GM18867 (cell line): Measurements from ENCODE around the gene CLEC16A.
A peak's percentile ranks its signal among the peaks of the same experiment; 100 is the strongest.
"Not testable (repeated sequence)": the region's sequence is repeated elsewhere in the genome, so short reads cannot be mapped to it uniquely, and the experiment has no call there.

Experiments used
- ATAC-seq: cut with Tn5 transposase; IDR thresholded peaks from one replicate; pipeline ENCODE4 v1.9.1; 2021; ENCODE audit warnings: mild to moderate bottlenecking, moderate library complexity; ENCODE audit not compliant: unreplicated experiment

Gene CLEC16A

GRCh38 chr16:11205754-11206581, 261.6 kb downstream of the CLEC16A start:
- ATAC-seq = no peak

- no peak for ATAC-seq
Measured at GRCh38 chr16:11207646-11208045, 263.3 kb downstream of the CLEC16A start.

- ATAC-seq = no peak
Measured at GRCh38 chr16:11208916-11209665, 264.7 kb downstream of the CLEC16A start.

- ATAC-seq = no peak
Measured at GRCh38 chr16:11210260-11210659, 265.9 kb downstream of the CLEC16A start.

GRCh38 chr16:11211061-11211976, 267.0 kb downstream of the CLEC16A start:
- no peak for ATAC-seq

- ATAC-seq = no peak
Measured at GRCh38 chr16:11211977-11212797, 267.8 kb downstream of the CLEC16A start.

GRCh38 chr16:11212798-11213196, 268.4 kb downstream of the CLEC16A start:
- ATAC-seq = no peak

GRCh38 chr16:11213373-11213772, 269.0 kb downstream of the CLEC16A start:
- ATAC-seq = no peak

GRCh38 chr16:11213799-11214198, 269.4 kb downstream of the CLEC16A start:
- no peak for ATAC-seq

GRCh38 chr16:11215935-11216556, 271.7 kb downstream of the CLEC16A start:
- no peak for ATAC-seq

GRCh38 chr16:11217651-11218603, 273.6 kb downstream of the CLEC16A start:
- ATAC-seq = no peak

GRCh38 chr16:11218604-11218962, 274.2 kb downstream of the CLEC16A start:
- no peak for ATAC-seq

- no peak for ATAC-seq
Measured at GRCh38 chr16:11219178-11219577, 274.8 kb downstream of the CLEC16A start.

GRCh38 chr16:11220507-11220906, 276.1 kb downstream of the CLEC16A start:
- not testable (repeated sequence) for ATAC-seq

GRCh38 chr16:11224096-11224893, 279.9 kb downstream of the CLEC16A start:
- peak; percentile 42 for ATAC-seq

GRCh38 chr16:11224894-11225676, 280.7 kb downstream of the CLEC16A start:
- peak; percentile 86 for ATAC-seq
